Mesodermal cell (in vitro differentiated cells): Measurements from ENCODE around the gene KDSR.

Experiments
- H3K27ac ChIP-seq: 2 replicates; pipeline ENCODE4 v1.7.0; 2013; ENCODE audit warnings: mild to moderate bottlenecking, low read depth, low read length, moderate library complexity; ENCODE audit not compliant: severe bottlenecking
- H3K36me3 ChIP-seq: 2 replicates; pipeline ENCODE4 v1.7.1; 2013; ENCODE audit warnings: mild to moderate bottlenecking, low read length, moderate library complexity; ENCODE audit not compliant: control insufficient read depth, insufficient read depth
- H3K4me1 ChIP-seq: one replicate; pipeline ENCODE4 v1.7.1; 2013; ENCODE audit warnings: mild to moderate bottlenecking, low read length; ENCODE audit not compliant: insufficient read depth, control insufficient read depth, poor library complexity, severe bottlenecking
- H3K4me3 ChIP-seq: 2 replicates; pipeline ENCODE4 v1.7.0; 2013; ENCODE audit warnings: low read length, control low read depth, mild to moderate bottlenecking; ENCODE audit not compliant: insufficient read depth, poor library complexity, severe bottlenecking; ENCODE audit errors: extremely low read depth
- H3K9me3 ChIP-seq: 2 replicates; pipeline ENCODE4 v1.7.1; 2013; ENCODE audit warnings: mild to moderate bottlenecking, low read length, moderate library complexity; ENCODE audit not compliant: control insufficient read depth
- WGBS, 2 experiments: methylation state at CpG; one replicate each; pipeline ENCODE4 v1.1.5; 2013; ENCODE audit warnings: missing lambda C conversion rate in 2 of 2; ENCODE audit not compliant: insufficient coverage in 2 of 2; 5-methylcytosine and 5-hydroxymethylcytosine counted together

Gene KDSR

DNA sequence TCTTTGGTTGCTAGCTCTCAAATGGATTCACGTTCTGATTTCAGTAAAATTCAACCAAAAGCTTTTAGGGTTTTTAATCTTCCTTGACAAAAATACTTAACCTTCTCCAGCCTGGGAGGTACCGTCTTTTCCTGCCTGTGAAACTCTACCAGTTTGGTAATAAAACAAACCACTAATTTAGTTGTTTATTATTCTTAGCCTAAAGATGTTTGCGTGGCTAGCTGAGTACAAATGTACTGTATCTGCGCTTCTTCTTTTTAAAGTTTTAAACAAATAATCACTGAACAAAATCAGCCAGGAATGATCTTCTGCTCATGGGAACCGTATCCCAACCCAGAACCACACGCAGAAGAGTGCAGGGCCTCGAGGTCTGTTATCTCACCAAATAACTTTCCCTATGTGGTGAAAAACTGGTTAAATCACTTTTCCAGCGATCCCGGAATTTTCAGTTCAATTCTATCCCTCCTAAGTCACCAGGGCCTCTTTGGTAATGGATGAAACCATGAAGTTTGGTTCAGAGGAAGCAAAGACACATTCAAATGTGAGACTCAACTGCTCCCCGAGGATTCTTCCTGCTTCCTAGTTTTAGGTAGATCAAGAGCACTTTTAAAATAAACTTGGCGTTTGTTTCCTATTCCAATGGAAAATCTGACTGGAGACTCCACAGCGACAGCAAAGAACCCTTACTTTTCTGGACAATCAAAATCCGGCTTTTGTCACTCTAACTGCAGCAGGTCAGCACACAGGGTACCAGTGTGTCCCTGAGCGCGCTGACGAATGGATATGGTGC lies 83.5 kb downstream of the KDSR start:
- Histone ChIP-seq H3K27ac (no peak overlapping the region), H3K36me3 (no peaks in the 10 kb centered on the region), H3K9me3 (no peaks in the 10 kb centered on the region), H3K4me3 (no peak overlapping the region), H3K4me1 (no peaks in the 10 kb centered on the region)
- 92 to 98% methylated on average over 7 to 11 of the region's 16 CpGs for WGBS, 2 experiments

DNA sequence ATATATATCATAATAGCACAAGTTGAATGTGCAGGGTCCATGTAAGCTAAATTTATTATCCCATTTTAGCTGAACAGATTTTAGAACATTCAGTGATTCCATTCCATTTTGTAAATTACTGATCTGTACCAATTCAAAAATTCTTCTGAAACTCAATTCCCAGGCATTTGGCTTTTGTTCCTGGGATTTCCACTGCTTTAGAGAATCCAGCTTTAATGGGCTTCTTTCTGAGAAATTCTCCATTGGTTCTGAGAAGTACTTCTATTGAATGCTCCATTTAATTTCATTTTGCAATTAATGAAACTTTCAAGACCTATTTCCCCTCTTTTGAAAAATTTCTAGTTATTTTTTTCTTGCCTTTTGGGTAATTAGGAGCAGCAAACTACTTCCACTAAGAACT lies 84.2 kb downstream of the KDSR start:
- H3K4me3 ChIP-seq: no peak overlapping the region
- no peaks in the 10 kb centered on the region for H3K4me1 ChIP-seq
- H3K27ac ChIP-seq: no peak overlapping the region
- no peaks in the 10 kb centered on the region for H3K9me3 ChIP-seq
- H3K36me3 ChIP-seq: no peaks in the 10 kb centered on the region
